ENCODE data around the gene TMEM91. TPM values are rescaled to one million over a fixed set of nuclear protein-coding genes. Genes with fewer than 3 reads are reported as not detected.
A peak's percentile ranks its signal among the peaks of the same experiment; 100 is the strongest.

Gene TMEM91
- total and polyA plus RNA-seq, 9 of the 15 experiments (the other 6 are each of a cell fraction or from before 2014, with no cell fraction given): 1.2 to 5.2 (median 2.7) TPM

GRCh38 chr19:41427647-41428480 is 51.5 kb downstream of the TMEM91 start (continued):
- TF ChIP-seq, protein P1, sequence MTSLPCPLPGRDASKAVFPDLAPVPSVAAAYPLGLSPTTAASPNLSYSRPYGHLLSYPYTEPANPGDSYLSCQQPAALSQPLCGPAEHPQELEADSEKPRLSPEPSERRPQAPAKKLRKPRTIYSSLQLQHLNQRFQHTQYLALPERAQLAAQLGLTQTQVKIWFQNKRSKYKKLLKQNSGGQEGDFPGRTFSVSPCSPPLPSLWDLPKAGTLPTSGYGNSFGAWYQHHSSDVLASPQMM (CRISPR knock-in tag; IDR thresholded peaks at IDR 0.05): no peak
- TF ChIP-seq E2F1 (CRISPR knock-in tag; IDR thresholded peaks at IDR 0.05) (no peak), NR3C1 (CRISPR knock-in tag; IDR thresholded peaks at IDR 0.05) (no peak), POLR2B (IDR thresholded peaks at IDR 0.05; ENCODE audit: low read depth, partially characterized antibody) (peak; percentile 62), ZNF174 (CRISPR knock-in tag; IDR thresholded peaks at IDR 0.05) (no peak), SMARCB1 (IDR thresholded peaks at IDR 0.05; ENCODE audit: insufficient read length, low read depth) (no peak), SIRT6 (IDR thresholded peaks at IDR 0.05; ENCODE audit: low read depth, low read length) (no peak), SNRNP70 (optimal IDR thresholded peaks at IDR 0.05; ENCODE audit: low read depth, low read length) (no peak)
- TF ChIP-seq, protein P2, sequence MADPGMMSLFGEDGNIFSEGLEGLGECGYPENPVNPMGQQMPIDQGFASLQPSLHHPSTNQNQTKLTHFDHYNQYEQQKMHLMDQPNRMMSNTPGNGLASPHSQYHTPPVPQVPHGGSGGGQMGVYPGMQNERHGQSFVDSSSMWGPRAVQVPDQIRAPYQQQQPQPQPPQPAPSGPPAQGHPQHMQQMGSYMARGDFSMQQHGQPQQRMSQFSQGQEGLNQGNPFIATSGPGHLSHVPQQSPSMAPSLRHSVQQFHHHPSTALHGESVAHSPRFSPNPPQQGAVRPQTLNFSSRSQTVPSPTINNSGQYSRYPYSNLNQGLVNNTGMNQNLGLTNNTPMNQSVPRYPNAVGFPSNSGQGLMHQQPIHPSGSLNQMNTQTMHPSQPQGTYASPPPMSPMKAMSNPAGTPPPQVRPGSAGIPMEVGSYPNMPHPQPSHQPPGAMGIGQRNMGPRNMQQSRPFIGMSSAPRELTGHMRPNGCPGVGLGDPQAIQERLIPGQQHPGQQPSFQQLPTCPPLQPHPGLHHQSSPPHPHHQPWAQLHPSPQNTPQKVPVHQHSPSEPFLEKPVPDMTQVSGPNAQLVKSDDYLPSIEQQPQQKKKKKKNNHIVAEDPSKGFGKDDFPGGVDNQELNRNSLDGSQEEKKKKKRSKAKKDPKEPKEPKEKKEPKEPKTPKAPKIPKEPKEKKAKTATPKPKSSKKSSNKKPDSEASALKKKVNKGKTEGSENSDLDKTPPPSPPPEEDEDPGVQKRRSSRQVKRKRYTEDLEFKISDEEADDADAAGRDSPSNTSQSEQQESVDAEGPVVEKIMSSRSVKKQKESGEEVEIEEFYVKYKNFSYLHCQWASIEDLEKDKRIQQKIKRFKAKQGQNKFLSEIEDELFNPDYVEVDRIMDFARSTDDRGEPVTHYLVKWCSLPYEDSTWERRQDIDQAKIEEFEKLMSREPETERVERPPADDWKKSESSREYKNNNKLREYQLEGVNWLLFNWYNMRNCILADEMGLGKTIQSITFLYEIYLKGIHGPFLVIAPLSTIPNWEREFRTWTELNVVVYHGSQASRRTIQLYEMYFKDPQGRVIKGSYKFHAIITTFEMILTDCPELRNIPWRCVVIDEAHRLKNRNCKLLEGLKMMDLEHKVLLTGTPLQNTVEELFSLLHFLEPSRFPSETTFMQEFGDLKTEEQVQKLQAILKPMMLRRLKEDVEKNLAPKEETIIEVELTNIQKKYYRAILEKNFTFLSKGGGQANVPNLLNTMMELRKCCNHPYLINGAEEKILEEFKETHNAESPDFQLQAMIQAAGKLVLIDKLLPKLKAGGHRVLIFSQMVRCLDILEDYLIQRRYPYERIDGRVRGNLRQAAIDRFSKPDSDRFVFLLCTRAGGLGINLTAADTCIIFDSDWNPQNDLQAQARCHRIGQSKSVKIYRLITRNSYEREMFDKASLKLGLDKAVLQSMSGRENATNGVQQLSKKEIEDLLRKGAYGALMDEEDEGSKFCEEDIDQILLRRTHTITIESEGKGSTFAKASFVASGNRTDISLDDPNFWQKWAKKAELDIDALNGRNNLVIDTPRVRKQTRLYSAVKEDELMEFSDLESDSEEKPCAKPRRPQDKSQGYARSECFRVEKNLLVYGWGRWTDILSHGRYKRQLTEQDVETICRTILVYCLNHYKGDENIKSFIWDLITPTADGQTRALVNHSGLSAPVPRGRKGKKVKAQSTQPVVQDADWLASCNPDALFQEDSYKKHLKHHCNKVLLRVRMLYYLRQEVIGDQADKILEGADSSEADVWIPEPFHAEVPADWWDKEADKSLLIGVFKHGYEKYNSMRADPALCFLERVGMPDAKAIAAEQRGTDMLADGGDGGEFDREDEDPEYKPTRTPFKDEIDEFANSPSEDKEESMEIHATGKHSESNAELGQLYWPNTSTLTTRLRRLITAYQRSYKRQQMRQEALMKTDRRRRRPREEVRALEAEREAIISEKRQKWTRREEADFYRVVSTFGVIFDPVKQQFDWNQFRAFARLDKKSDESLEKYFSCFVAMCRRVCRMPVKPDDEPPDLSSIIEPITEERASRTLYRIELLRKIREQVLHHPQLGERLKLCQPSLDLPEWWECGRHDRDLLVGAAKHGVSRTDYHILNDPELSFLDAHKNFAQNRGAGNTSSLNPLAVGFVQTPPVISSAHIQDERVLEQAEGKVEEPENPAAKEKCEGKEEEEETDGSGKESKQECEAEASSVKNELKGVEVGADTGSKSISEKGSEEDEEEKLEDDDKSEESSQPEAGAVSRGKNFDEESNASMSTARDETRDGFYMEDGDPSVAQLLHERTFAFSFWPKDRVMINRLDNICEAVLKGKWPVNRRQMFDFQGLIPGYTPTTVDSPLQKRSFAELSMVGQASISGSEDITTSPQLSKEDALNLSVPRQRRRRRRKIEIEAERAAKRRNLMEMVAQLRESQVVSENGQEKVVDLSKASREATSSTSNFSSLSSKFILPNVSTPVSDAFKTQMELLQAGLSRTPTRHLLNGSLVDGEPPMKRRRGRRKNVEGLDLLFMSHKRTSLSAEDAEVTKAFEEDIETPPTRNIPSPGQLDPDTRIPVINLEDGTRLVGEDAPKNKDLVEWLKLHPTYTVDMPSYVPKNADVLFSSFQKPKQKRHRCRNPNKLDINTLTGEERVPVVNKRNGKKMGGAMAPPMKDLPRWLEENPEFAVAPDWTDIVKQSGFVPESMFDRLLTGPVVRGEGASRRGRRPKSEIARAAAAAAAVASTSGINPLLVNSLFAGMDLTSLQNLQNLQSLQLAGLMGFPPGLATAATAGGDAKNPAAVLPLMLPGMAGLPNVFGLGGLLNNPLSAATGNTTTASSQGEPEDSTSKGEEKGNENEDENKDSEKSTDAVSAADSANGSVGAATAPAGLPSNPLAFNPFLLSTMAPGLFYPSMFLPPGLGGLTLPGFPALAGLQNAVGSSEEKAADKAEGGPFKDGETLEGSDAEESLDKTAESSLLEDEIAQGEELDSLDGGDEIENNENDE (IDR thresholded peaks at IDR 0.05; ENCODE audit: low read depth, low read length): no peak
- TF ChIP-seq, protein P3, sequence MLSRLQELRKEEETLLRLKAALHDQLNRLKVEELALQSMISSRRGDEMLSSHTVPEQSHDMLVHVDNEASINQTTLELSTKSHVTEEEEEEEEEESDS (CRISPR knock-in tag; IDR thresholded peaks at IDR 0.05): no peak
- TF ChIP-seq, protein P4, sequence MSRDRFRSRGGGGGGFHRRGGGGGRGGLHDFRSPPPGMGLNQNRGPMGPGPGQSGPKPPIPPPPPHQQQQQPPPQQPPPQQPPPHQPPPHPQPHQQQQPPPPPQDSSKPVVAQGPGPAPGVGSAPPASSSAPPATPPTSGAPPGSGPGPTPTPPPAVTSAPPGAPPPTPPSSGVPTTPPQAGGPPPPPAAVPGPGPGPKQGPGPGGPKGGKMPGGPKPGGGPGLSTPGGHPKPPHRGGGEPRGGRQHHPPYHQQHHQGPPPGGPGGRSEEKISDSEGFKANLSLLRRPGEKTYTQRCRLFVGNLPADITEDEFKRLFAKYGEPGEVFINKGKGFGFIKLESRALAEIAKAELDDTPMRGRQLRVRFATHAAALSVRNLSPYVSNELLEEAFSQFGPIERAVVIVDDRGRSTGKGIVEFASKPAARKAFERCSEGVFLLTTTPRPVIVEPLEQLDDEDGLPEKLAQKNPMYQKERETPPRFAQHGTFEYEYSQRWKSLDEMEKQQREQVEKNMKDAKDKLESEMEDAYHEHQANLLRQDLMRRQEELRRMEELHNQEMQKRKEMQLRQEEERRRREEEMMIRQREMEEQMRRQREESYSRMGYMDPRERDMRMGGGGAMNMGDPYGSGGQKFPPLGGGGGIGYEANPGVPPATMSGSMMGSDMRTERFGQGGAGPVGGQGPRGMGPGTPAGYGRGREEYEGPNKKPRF (IDR thresholded peaks at IDR 0.05; ENCODE audit: low read depth, low read length): no peak

Measured in K562 (cell line).